ENCODE results near the gene RPRD1A.
"Not testable (repeated sequence)": the region's sequence is repeated elsewhere in the genome, so short reads cannot be mapped to it uniquely, and the experiment has no call there.

RPRD1A gene

GRCh38 chr18:36078751-36079529 lies 11.6 kb upstream of the RPRD1A start:
- no peak for DNase-seq (ENCODE audit: low spot score)

GRCh38 chr18:36077764-36078163 lies 10.4 kb upstream of the RPRD1A start:
- not testable (repeated sequence) for DNase-seq (ENCODE audit: low spot score)

- peak; percentile 57 for DNase-seq (ENCODE audit: low spot score)
These were observed 8.7 kb upstream of the RPRD1A start for GRCh38 chr18:36075862-36076587.

GRCh38 chr18:36074435-36074834 lies 7.1 kb upstream of the RPRD1A start:
- DNase-seq (ENCODE audit: low spot score) = no peak

GRCh38 chr18:36073676-36074075 lies 6.3 kb upstream of the RPRD1A start:
- no peak for DNase-seq (ENCODE audit: low spot score)

- not testable (repeated sequence) for DNase-seq (ENCODE audit: low spot score)
These were observed 5.0 kb upstream of the RPRD1A start for GRCh38 chr18:36072406-36072805.

GRCh38 chr18:36066686-36067054 lies 689 bp downstream of the RPRD1A start:
- peak; percentile 24 for DNase-seq (ENCODE audit: low spot score)

GRCh38 chr18:36066001-36066400 lies 1.4 kb downstream of the RPRD1A start:
- DNase-seq (ENCODE audit: low spot score) = peak; percentile 18

- not testable (repeated sequence) for DNase-seq (ENCODE audit: low spot score)
These were observed 2.6 kb downstream of the RPRD1A start for GRCh38 chr18:36064809-36065079.

GRCh38 chr18:36064027-36064808 lies 3.1 kb downstream of the RPRD1A start:
- DNase-seq (ENCODE audit: low spot score) = no peak

GRCh38 chr18:36058674-36059073 lies 8.7 kb downstream of the RPRD1A start:
- DNase-seq (ENCODE audit: low spot score) = no peak

- DNase-seq (ENCODE audit: low spot score) = no peak
These were observed 15.6 kb downstream of the RPRD1A start for GRCh38 chr18:36051760-36052159.

- no peak for DNase-seq (ENCODE audit: low spot score)
These were observed 16.9 kb downstream of the RPRD1A start for GRCh38 chr18:36050479-36050878.

GRCh38 chr18:36047521-36047920 lies 19.8 kb downstream of the RPRD1A start:
- DNase-seq (ENCODE audit: low spot score) = no peak

GRCh38 chr18:36046898-36047297 lies 20.5 kb downstream of the RPRD1A start:
- no peak for DNase-seq (ENCODE audit: low spot score)

GRCh38 chr18:36045241-36045991 lies 21.9 kb downstream of the RPRD1A start:
- DNase-seq (ENCODE audit: low spot score) = no peak

GRCh38 chr18:36043153-36043552 lies 24.2 kb downstream of the RPRD1A start:
- no peak for DNase-seq (ENCODE audit: low spot score)

GRCh38 chr18:36041146-36041545 lies 26.2 kb downstream of the RPRD1A start:
- no peak for DNase-seq (ENCODE audit: low spot score)

- DNase-seq (ENCODE audit: low spot score) = no peak
These were observed 29.2 kb downstream of the RPRD1A start for GRCh38 chr18:36038102-36038663.

- DNase-seq (ENCODE audit: low spot score) = no peak
These were observed 32.1 kb downstream of the RPRD1A start for GRCh38 chr18:36035253-36035652.

GRCh38 chr18:36034299-36034895 lies 33.0 kb downstream of the RPRD1A start:
- DNase-seq (ENCODE audit: low spot score) = no peak

All from AG08396 (cell line).